NCI-H146 (cell line): ENCODE data around the gene KCNE4.
A peak's percentile ranks its signal among the peaks of the same experiment; 100 is the strongest.

Experiments
- DNase-seq: peaks from one replicate; lab custom pipeline; 2025; lab: John Stamatoyannopoulos, UW

The KCNE4 gene

GRCh38 chr2:223087466-223087865 lies 35.5 kb downstream of the KCNE4 start:
- DNase-seq, result no peak

- DNase-seq, result no peak
These were observed 36.9 kb downstream of the KCNE4 start for GRCh38 chr2:223088866-223089265.

- DNase-seq, result no peak
These were observed 38.0 kb downstream of the KCNE4 start for GRCh38 chr2:223090039-223090438.

GRCh38 chr2:223090540-223091235 lies 38.7 kb downstream of the KCNE4 start:
- DNase-seq, result peak; percentile 56

GRCh38 chr2:223092667-223093066 lies 40.7 kb downstream of the KCNE4 start:
- DNase-seq, result no peak

GRCh38 chr2:223093436-223094241 lies 41.6 kb downstream of the KCNE4 start:
- no peak for DNase-seq

GRCh38 chr2:223095207-223095606 lies 43.2 kb downstream of the KCNE4 start:
- DNase-seq, result no peak

GRCh38 chr2:223096235-223096970 lies 44.4 kb downstream of the KCNE4 start:
- no peak for DNase-seq

GRCh38 chr2:223097888-223098383 lies 45.9 kb downstream of the KCNE4 start:
- no peak for DNase-seq

- no peak for DNase-seq
These were observed 47.6 kb downstream of the KCNE4 start for GRCh38 chr2:223099561-223099960.

- no peak for DNase-seq
These were observed 48.1 kb downstream of the KCNE4 start for GRCh38 chr2:223100061-223100511.

- DNase-seq, result peak; percentile 69
These were observed 49.5 kb downstream of the KCNE4 start for GRCh38 chr2:223101340-223102039.

- DNase-seq, result no peak
These were observed 50.0 kb downstream of the KCNE4 start for GRCh38 chr2:223102040-223102400.

- DNase-seq, result no peak
These were observed 50.5 kb downstream of the KCNE4 start for GRCh38 chr2:223102450-223102849.

- DNase-seq, result no peak
These were observed 52.5 kb downstream of the KCNE4 start for GRCh38 chr2:223104336-223105132.
